ENCODE data around the gene EPHB1.

GRCh38 chr3:135199137-135199536, 404.1 kb downstream of the EPHB1 start:
- no peak for TF ChIP-seq CTCF (IDR thresholded peaks at IDR 0.05)
- no peak for TF ChIP-seq POLR2A (IDR thresholded peaks at IDR 0.05)
- TF ChIP-seq EP300 (IDR thresholded peaks at IDR 0.05) = no peak
